IPS-15b (cell line): ENCODE results near the gene ZNF587.

ENCODE experiments used
- H3K27me3 ChIP-seq: one replicate; pipeline ENCODE4 v1.6.1; 2013; ENCODE audit warnings: low read length; ENCODE audit not compliant: control insufficient read depth, insufficient read depth
- H3K36me3 ChIP-seq: one replicate; pipeline ENCODE4 v1.6.1; 2013; ENCODE audit warnings: low read length; ENCODE audit not compliant: control insufficient read depth, insufficient read depth
- H3K4me1 ChIP-seq: one replicate; pipeline ENCODE4 v1.6.1; 2013; ENCODE audit warnings: mild to moderate bottlenecking, low read length; ENCODE audit not compliant: control insufficient read depth, insufficient read depth
- H3K4me3 ChIP-seq: one replicate; pipeline ENCODE4 v1.5.1; 2013; ENCODE audit warnings: low read depth, low read length
- H3K9ac ChIP-seq: one replicate; pipeline ENCODE4 v1.6.1; 2013; ENCODE audit warnings: low read depth, mild to moderate bottlenecking, low read length
- H3K9me3 ChIP-seq: one replicate; pipeline ENCODE4 v1.6.1; 2013; ENCODE audit warnings: mild to moderate bottlenecking, low read length; ENCODE audit not compliant: control insufficient read depth, insufficient read depth

ZNF587 gene

DNA sequence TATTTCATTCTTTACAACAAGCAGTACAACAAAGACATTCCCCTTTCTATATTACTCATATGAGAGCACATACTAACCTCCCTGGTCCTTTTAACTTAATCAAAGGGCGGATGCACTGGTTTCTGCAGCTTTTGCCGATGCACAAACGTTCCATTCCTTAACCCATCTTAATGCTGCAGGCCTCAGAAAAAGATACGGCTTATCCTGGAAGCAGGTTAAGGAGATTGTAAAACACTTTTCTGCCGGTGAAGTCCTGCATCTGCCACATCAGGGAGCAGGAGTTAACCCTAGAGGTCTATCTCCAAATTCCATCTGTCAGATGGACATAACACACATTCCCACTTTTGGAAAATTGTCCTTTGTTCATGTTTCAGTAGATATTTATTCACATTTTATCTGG lies 50.7 kb downstream of the ZNF587 start:
- no peaks in the 10 kb centered on the region for H3K27me3 ChIP-seq
- H3K9ac ChIP-seq = no peak overlapping the region
- no peaks in the 10 kb centered on the region for H3K36me3 ChIP-seq
- no peaks in the 10 kb centered on the region for H3K9me3 ChIP-seq
- H3K4me1 ChIP-seq = no peaks in the 10 kb centered on the region
- no peak overlapping the region for H3K4me3 ChIP-seq

DNA sequence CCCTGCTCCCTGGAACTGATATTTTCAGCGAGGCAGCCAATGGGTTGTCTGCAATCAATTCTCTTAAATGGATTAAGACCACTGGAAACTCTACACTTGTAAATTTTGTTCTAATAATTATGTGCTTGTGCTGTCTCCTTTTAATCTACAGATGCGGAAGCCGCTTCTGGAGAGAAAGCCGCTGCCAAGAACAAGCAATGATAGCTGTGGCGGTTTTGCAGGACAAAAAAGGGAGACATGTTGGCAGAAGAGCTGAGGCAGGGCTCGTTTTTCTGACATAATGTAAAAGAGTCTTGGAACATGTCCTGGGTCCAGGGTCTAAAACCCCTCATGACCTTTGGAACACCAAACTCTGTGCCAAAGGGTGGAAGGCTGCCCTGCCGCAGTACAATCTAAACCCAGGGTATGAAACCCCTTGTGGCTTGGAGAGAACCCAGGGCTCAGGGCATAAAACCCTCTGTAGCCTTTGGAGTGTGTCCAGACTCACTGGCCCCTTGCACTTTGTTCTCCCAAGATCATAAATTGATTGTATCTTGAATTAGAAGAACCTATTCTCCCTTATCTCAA lies 54.0 kb downstream of the ZNF587 start:
- Histone ChIP-seq H3K9me3 (no peaks in the 10 kb centered on the region), H3K4me1 (no peaks in the 10 kb centered on the region), H3K9ac (no peak overlapping the region), H3K27me3 (no peaks in the 10 kb centered on the region), H3K4me3 (no peak overlapping the region), H3K36me3 (peaks cover 4% of the 10 kb centered on the region)

- no peak overlapping the region for H3K4me3 ChIP-seq
- no peaks in the 10 kb centered on the region for H3K4me1 ChIP-seq
- H3K9me3 ChIP-seq = no peaks in the 10 kb centered on the region
- no peaks in the 10 kb centered on the region for H3K27me3 ChIP-seq
- peaks cover 4% of the 10 kb centered on the region for H3K36me3 ChIP-seq
- H3K9ac ChIP-seq = no peak overlapping the region
Measured at GRCh38 chr19:57905258-57905657, 55.6 kb downstream of the ZNF587 start.

- H3K36me3 ChIP-seq = peaks cover 7% of the 10 kb centered on the region
- H3K4me1 ChIP-seq = no peaks in the 10 kb centered on the region
Measured at GRCh38 chr19:57907394-57907793, 57.7 kb downstream of the ZNF587 start.

DNA sequence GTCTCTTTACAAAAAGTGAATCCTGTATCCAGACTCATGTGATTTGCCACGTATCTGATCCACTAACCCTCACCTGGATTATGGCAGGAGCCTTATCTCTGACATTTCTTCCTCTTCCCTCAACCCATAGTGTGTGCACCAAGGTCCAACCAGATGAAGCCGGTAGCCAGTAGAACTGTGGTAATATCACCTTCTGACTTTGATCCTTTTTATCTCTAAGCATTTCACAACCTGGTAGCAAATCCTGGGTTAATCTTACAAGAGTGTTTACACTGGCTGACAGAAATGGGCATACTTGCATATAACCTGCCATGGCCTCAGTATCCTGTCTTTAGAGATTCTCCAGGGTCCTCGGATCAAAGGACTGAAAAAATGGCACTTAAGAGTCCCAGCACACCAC lies 64.9 kb downstream of the ZNF587 start:
- Histone ChIP-seq H3K4me3 (no peak overlapping the region), H3K9ac (no peak overlapping the region), H3K9me3 (no peaks in the 10 kb centered on the region), H3K36me3 (peaks cover 4% of the 10 kb centered on the region), H3K27me3 (no peaks in the 10 kb centered on the region), H3K4me1 (peaks cover 2% of the 10 kb centered on the region)

More at GRCh38 chr19:57907394-57907793, 57.7 kb downstream of the ZNF587 start:
- H3K9me3 ChIP-seq = no peaks in the 10 kb centered on the region
- H3K9ac ChIP-seq = no peak overlapping the region
- no peak overlapping the region for H3K4me3 ChIP-seq
- H3K27me3 ChIP-seq = no peaks in the 10 kb centered on the region
